ENCODE results near the gene PCSK6.

DNA sequence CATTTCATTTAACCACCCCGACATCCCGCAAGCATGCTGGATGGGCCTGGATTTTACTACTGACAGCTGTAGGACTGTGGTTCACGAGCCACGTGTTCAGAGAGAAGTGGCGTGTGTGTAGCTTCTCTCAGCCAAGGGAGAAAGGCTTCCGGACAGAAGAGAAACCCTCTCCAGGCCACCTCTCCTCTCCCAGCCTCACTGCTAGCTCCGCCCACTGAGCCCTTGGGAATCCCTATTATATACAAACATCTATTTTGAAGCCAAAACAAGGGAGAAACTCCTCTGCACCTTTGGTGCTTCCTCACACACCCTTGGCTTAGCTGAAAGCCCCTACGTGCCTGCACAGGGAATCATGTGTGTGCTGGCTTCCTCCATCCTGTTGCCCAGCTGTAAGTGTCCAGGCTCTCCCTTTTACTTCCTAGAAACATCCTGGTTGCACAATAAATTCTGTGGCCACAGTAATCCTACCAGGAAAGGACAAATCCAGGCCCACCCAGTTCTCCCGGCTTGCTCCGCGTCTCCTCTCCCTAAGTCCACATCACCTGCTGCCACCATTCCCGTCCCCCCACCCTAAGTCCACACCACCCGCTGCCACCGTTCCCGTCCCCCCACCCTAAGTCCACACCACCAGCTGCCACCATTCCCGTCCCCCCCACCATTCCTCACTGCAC, 30.5 kb downstream of the PCSK6 start:
- TF ChIP-seq CTCF (IDR thresholded peaks at IDR 0.05) (no peak), POLR2AphosphoS5 (IDR thresholded peaks at IDR 0.05; ENCODE audit: low read depth, low read length) (no peak)

Measured in Panc1 (cell line).